ENCODE results near the gene ETV6.

The ETV6 gene

DNA sequence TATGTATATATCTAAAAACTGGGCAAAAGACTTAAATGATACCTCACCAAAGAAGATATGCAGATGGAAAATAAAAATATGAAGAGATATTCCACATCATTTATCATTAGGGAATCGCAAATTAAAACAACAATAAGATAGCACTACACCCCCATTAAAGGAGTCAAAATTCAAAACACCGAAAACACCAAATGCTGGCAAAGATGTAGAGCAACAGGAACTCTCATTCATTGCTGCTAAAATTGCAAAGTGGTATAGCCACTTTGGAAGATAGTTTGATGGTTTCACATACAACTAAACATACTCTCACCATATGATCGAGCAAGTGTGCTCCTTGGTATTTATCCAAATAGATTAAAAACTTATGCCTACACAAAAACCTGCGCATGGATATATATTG lies 289.7 kb downstream of the ETV6 start:
- DNase-seq = no peak

DNA sequence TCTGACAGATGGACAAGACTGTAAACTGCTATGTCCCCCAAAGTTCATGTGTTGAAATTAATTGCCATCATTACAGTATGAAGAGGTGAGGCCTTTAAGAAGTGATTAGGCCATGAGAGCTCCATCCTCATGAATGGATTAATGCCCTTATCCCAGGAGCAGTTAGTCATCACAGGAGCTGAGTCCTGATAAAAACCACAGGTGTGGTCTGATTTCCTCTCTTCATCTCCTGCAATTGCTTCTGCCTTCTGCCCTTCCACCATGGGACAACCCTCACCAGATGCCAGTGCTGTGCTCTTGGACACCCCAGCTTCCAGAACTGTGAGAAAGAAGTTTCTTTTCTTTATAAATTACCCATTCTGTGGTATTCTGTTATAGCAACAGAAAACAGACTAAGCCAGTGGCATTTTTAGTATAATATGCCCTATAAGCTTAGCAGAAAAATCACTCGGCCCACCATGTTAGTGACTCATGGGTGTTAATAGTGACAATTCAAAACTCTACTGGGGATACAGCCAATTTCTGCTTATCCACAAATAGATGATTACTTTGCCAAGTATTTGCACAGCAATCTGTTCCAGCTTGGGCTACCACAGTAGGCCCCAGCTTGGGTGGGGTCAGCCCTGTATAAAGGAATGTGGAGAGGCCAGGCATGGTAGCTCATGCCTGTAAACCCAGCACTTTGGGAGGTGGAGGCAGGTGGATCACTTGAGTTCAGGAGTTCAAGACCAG lies 292.3 kb downstream of the ETV6 start:
- no peak for DNase-seq

DNA sequence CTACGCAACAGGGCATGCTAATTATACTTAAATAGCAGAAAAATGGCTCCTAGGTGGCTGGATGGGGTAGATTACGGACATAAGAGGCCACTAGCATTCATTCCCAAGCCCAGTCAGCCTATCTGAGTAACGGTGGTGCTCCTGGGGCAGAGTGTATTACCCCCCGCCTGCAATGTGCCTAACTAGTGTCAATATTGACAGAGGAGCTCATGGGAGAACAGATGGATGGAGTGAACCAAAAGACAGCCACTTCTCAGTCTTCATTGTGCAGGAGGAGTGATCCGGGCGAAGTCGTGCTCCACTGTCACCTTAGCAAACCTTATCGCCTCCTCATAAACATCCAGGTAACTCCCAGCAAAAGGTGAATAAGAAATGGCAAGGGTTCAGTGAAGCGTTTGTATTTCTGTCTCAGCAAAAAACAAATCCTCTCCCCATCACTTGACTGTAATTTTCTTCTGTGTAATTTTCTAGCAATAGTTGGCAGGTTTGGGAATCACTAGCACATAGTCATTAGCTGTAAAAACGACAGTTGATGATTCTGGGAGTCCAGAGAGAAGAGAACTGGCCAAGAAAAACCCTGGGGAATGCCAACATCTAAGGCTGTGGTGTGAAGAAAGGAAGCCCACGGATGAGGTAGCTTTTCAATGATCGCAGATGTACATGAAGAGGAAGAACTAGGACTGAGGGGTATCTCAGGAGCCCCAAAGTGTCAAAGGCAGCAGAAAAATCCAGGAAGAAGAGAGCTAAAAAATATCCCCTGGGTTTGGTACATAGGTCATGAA lies 294.6 kb downstream of the ETV6 start:
- DNase-seq = no peak
